HG03280 (cell line): ENCODE data around the gene MAP4K2.

Experiments
- ATAC-seq: cut with Tn5 transposase; IDR thresholded peaks from one replicate; pipeline ENCODE4 v1.9.1; 2021; ENCODE audit warnings: mild to moderate bottlenecking, moderate library complexity; ENCODE audit not compliant: unreplicated experiment

MAP4K2 gene

DNA sequence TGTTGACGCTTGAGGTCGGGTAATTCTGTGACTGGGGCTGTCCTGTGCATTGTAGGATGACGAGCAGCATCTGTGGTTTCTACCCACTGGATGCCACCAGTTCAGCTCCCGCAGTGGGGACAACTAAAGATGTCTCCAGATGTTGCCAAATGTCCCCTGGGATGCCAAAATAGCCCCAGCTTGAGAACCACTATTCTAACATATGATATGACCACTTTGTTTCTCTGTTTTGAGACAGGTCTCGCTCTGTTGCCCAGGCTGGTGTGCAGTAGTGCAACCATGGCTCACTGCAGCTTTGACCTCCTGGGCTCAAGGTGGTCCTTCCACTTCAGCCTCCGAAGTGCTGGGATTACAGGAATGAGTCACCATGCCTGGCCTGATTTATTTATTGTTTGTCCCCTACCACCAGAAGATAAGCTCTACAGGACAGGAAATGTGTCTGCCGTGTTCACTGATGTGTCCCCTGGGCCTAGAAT is 11.7 kb upstream of the MAP4K2 start:
- ATAC-seq = no peak

DNA sequence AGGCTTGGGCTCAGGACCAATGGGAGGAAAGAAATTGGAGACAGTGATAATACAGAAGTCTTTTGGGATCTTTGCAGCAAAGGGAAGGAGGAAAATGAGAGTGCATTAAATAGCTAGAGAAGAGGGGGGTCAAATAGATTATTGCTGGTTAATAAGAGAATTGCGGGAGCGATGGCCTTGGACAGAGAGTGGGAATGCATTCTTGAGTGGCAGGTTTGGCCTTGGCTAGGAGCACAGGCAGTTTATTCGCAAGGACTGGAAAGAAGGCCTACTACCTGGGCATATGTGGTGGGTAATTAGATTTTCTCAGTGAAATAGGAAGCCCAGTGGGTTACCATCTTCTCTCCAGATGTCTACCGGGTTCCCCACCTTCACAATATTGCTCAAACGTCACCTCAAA is 10.8 kb upstream of the MAP4K2 start:
- no peak for ATAC-seq

DNA sequence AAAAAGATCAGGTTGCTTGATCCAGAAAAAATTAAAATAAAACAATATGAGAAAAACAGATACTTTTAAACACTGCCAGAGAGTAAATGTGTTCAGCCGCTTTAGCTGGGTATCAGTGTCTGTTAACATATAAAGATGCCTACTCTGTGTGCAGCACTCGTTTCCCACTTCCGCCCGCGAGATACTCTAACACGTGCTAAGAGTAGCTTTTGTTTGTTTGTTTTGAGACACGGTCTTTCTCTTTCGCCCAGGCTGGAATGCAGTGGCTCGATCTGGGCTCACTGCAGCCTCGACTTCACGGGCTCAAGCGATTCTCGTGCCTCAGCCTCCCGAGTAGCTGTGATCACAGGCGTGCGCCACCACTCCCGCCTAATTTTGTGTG is 7.9 kb upstream of the MAP4K2 start:
- no peak for ATAC-seq

DNA sequence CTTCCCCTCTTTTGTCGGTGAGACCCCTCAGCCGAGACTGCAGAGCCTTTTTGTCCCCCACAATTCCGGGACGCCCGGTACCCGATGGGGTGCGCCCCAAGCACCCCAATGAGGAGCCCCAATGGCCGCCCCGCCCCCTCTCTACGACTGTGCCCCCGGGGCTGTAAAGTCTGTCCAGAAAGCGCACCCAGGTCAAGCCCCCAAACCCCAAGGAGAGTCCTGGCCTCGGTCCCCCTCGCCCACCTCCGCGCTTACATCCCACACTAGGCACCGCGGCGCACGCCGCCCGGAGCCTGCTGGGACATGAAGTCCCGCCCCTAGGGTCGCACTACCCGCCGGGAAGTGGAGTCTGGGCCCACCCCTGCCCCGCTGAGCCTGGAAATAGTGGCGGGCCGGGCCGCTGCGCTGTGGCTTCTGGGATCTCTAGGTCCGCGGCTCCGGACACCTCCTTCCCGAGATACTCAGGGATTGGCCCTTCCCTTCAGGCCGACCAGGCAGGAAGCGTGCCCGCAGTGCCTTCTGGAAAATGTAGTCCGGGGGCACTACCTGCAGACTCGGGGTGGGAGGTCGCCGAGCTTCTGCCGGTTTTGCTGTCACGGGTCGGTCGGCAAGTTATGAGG is 7.4 kb upstream of the MAP4K2 start, which contains the start of gene MEN1:
MEN1 (minus strand) TSS at position 281 of the 620 bp plus-strand sequence. CDS start 442 bp downstream, outside the sequence.
- peak; percentile 57 for ATAC-seq

DNA sequence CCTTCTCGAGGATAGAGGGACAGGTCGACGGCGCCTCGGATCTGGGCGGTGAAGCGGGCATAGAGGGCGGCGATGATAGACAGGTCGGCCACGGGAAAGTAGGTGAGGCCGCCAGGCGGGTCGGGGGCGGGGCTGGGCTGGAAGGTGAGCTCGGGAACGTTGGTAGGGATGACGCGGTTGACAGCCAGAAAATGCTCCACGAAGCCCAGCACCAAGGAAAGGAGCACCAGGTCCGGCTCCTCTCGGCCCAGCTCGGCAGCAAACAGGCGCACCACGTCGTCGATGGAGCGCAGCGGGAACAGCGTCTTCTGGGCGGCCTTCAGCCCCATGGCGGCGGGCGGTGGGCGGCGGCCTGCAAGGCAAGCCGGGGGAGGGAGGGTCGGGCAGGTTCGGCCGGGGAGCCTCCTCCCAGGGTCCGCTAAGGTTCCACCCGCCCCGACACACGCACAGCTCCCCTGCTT is 6.8 kb upstream of the MAP4K2 start:
- ATAC-seq = peak; percentile 3

DNA sequence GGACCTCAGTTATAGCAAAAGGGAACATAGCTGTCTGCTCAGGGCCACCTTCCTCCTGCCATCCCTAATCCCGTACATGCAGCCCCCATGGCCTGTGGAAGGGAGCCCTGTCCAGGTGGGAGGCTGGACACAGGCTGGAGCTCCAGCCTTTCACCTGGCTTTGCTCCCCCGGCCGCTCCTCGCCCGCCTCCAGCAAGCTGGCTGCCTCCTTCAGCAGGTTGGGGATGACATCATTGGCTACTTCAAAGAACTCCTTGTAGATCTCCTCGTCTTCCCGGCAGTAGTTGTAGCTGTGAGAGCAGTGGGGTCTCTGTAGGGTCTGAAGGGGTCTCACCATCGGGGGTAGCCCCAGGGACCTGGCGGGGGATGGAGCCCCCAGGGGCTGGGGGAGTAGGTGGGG is 2.5 kb upstream of the MAP4K2 start:
- ATAC-seq = no peak

DNA sequence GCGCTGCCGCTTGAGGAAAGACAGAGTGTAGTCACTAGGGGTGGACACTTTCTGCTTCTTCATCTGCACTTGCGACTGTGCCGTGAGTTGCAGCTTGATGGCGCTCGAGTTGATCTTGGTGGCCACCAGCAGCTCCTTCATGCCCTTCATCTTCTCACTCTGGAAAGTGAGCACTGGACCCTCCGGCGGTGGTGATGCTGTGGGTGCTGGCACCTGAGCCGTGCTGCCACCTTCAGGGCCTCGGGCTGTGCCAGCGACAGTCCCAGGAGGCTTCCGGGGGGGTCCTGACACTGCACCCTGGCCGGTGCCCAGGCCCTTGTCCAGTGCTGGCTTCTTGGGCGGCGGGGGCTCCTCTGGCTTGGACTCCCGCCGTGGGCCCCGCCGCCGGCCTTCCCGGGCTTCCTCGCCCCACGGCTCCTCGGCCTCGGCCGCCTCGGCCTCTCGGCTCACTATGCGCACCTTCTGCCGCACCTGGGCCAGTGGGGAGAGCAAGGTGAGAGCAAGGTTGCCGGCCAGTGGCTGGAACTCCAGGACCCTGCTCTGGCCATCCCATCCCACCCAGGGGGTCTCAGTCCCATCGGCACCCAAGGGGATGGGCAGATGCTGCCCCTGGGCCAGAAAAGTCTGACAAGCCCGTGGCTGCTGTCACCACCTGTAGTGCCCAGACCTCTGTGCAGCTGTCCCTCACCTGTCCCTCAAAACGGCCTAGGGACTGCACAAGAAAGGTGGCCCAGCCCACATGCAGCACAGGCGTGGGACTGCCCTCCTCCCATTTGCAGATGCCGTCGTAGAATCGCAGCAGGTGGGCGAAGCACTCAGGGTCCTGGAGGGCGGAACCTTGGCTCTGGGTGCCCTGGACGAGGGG is 1.6 kb upstream of the MAP4K2 start:
- ATAC-seq = no peak

DNA sequence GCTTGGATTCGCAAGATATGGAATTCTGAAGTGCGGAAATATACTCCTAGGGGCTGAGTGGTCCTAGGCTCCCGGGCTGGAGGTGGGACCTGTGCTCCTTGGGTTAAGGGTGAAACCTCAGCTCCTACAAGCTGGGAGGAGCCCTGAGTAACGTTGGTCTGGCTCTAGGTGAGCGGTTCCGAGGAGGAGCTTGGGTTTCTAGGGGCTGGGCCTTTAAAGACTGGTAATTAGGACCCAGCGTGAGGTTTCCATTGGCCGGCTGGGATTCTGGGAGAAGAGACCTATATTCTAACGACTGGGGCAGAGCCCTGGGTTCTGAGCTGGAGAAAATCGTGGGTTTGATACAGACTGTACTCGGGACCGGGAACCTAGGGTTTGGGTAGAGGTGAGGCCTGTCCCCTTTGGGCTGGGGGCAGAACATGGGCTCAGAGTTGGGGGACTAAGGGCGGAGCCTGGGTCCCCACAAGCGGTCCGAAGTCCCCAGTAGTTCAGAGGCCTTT is 882 bp upstream of the MAP4K2 start:
- ATAC-seq = no peak

DNA sequence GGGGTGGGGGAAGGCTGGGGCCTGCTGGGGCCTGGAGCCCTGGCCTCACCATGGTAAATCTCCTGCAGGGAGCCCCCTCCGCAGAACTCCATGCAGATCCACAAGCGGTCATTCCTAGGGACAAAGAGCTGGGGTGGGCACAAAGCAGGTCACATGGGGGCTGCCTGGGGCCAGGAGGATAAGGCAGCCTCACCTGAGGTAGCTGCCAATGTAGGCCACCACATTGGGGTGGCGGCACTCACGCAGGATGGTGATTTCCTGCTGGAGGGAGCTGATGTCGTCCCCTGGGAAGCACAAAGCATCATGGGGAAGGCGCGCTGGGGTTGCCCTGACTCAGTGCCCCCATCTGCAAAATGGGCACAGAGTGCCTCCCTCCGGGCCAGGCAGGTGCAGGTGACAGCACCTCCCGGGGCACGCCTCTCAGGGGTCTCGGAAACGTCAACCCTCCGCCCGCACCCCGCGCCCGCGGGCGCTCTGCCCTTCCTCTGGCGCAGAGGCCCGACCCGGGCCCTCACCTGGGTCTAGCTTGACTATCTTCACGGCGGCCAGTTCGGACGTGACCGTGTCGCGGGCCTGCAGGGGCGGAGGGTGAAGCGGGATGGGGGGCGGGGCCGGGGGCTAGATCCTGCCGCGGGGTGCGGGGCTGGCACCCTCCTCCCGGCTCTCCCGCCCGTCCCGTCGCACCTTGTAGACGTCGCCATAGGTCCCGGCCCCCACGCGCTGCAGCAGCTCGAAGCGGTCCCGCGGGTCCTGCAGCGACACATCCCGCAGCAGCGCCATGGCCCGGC is 450 bp downstream of the MAP4K2 start:
- peak; percentile 4 for ATAC-seq

DNA sequence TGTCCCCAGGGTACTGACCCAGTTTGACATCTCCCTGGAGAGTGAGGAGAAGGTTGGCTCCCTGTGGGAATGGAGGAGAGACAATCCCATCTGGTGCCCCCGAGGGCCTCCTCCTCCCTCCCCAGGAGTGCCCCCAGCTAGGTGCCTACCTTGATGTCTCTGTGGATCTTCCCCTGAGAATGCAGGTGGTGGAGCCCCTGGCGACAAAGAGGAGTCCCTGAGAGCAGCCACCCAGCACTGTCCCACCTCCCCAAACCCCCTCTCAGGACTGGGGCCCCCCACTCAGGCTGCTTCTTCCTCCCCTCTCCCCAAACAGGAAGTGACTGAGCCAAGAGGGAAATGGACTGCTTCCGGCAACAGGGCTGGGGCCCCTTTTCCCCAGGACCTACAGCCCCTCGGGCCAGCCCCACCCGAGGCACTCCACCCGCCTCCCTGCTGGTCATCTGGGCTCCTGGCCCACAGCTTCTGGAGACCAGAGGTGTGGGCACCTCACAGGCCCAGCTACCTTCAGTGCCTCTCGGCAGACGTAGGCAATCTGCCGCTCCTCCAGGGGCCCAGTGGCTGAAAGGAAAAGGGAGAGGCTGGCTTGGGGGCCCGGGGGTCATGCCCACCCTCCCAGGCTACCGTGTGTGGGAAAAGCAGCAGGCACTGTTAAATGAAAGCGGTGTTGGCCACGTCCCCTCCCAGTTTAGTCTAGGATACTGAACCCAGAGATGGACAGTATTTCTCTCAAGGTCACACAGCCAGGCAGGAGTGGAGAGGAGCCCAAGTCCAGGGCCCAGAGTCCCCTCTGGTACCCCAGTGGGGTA is 1.2 kb downstream of the MAP4K2 start:
- ATAC-seq = no peak

DNA sequence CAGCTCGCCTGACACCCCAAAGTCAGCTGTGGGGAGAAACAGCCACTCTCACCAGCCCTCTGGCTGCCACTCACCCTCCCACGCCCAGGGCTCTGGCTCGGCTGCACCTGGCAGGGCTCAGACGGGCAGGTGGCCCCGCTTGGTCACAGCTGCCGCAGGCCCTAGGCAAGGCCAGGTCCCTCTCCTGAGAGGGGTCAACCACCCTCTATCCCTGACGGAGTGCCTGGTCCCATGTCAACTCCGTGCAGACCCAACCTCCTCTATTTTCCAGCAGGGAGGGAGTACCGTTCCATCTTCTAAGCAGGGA is 1.9 kb downstream of the MAP4K2 start:
- no peak for ATAC-seq

DNA sequence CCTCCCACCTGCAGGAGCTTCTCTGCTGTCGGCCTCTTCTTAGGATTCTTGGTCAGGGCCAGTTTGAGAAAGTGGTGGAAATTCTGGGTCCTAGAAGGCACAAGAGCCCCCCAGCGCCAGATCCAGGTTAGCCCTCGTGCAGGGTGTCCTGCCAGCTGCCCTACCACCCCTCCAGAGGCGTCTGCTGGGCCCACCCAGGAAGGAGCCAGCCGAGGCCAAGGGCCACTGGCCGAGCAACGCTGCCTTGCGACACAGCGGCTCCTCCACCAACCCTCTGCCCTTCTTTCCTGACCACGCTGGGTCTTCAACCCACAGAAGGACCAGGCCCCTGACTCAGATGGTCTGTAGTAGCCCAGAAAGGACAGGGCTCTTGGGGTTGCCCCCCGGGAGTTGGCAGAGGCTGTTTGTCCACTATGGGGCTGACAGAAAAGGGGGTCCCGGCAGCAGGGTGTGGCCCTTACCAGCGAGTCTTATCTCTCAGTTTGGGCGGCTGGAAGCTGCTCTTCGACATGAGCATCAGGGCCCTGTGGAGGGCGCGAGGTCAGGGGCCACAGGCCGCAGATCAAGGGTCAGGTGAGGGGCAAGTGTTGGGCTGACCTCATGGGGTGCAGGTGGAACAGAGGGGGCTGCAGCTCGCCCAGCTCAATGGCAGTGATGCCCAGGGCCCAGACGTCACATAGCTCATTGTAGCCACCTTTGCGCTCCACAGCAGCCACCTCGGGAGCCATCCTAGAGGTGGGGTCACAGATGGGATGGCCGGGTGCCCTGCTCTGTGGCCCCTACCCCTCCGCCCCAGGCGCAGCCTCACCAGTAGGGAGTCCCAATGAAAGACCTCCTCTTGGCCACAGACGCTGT is 2.5 kb downstream of the MAP4K2 start:
- ATAC-seq = no peak

DNA sequence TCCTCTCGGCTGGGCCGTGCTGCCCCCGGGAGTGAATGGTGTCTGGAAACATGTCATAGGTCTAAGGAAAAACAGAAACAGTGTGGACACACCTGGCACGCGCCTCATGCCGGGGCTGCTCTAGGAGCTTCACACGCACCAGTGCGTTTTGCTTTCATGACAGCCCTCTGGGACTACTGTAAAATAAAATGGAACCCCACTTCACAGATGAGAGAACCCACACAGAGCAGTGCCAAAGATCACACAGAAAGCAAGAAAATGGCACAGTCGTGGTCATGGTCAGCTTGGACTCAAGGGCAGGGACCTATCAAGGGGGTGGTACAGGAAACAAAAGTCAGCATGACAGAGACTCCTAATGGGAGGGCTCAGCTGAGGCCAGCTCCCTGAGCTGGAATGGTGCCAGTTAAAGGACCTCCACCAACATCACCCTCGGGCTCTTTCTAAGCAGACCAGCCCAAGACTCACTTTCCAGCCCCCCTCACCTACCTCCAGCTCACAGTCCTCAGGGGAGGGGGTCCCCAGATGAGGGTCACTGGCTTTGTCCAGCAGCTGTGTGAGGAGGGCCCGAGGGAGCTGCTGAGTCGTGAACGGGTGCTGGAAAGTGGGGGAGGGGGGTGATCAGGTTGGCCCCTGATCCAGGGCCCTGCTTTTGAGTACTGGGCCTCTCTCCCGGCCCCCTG is 3.3 kb downstream of the MAP4K2 start:
- ATAC-seq = no peak

DNA sequence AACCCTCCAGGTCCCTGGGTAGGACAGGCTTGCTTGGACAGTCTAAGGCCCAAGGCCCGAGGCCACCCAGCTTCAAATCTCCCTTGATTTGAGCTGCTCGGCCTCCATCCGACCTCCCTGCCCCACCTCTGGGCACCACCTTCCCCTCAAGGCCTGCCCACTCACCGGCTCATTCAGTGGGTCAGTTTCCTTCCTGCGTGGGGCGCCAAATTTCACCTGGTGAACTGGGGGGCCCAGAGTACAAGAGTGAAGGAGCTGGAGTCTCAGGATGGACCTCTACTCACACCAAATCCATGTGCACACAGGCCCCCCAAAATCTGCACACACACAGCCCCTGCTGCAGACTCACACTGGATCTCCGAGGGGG is 3.8 kb downstream of the MAP4K2 start:
- no peak for ATAC-seq

DNA sequence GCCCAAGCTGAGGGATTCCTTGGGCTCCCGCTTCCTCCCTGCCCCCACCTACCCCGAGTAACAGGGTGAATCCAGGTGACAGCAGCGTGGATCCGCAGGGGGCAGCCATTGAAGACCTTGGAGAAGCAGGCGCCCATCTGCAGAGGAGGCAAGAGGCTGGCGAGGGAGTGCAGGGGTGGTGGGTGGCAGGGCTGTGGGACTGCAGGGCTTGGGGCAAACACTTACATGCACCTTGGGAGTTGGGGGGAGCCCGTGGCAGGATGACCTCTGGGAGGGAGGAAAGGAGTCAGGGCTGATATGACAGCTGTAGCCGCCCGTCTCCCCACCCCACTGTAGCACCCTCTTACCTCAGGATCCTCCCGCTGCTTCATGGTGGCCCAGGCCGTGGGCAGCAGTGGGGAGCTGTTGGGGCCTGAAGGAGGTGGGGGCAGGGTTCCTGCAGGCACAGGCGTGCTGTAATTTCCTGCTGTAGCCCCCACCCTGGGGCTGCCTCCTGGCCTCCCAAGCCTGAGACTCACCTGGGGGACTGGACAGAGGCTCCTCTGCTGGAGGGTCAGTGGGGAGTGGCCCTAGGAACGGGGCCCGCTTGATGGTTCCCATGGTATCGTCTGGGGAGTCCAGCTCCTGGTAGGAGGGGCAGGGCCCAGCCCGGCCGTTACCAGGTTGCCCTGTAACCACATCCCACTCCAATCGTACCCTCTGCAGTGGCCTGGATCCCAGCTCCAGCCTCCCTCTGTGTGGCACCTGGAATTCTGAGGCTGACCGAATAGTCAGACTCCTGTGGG is 6.1 kb downstream of the MAP4K2 start:
- no peak for ATAC-seq

DNA sequence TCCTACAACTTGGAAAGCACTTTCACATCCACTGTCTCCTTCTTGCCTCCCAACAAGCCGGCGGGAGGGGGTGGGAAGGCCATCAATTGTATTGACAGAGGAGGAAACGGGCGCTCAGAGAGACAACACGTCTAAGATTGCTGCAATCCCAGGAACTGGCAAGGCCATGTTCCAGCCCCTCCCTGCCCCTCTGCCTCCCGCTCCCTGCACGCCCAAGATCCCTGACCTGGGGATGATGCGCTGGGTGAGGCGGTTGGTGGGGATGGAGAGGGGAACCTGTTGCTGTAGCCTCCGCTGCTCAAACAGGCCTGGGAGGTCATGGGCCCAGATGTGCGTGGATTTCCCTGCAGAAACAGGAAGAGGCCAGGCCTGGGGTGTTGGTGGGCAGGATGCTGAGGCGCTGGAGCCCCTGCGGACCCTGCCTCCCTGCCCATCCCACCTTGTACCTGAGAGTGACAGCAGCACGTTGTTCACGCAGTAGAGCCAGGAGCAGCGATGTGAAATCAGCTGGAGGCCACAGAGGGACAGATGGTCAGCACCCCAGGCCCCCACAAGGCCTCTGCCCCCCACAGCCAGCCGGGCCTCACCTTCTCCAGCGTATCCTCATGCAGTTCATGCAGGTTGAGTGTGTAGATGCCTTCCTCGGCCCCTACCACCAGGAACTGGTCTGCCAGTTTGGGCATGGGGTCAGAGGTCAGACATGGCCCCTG is 6.8 kb downstream of the MAP4K2 start:
- ATAC-seq = no peak

DNA sequence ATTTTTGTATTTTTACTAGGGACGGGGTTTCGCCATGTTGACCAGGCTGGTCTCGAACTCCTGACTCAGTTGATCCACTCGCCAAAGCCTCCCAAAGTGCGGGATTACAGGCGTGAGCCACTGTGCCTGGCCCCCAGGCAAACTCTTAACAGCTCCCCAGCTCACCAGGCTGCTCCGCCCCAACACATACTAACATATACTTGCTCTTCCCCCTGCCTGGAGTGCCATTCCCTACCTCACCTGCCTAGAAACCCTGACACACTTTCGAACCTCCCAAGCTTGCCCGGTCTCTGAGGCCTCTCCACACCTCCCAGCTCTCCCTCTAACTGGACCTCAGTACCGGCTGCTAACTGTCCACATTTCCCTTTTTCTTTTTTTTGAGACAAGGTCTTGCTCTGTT is 8.5 kb downstream of the MAP4K2 start:
- no peak for ATAC-seq
